ENCODE measurements around the gene XDH. TPM values are rescaled to one million over a fixed set of nuclear protein-coding genes. Genes with fewer than 3 reads are reported as not detected.

Gene XDH
- total and polyA plus RNA-seq, 9 donors = 0.12 to 0.13 TPM; not detected in 7

- intact Hi-C loops (cut with DNase I) = no loop called here
- Histone ChIP-seq H3K36me3 (no peaks in the 10 kb centered on the region), H3K27me3 (no peaks in the 10 kb centered on the region), H3K9me3 (no peaks in the 10 kb centered on the region), H3K4me1 (ENCODE audit: insufficient read depth) (no peaks in the 10 kb centered on the region), H3K27ac (no peak overlapping the region), H3K4me3 (no peak overlapping the region)
- WGBS, 3 donors = 60 to 83% (median 75%) methylated on average over 2 of the region's 2 CpGs
- DNase-seq = no peak
- no peak for TF ChIP-seq POLR2A (IDR thresholded peaks at IDR 0.05)
- TF ChIP-seq EP300 (IDR thresholded peaks at IDR 0.05) = no peak
- no peak for TF ChIP-seq CTCF (IDR thresholded peaks at IDR 0.05)
These were observed 61.4 kb downstream of the XDH start for GRCh38 chr2:31353179-31353578.

- Histone ChIP-seq H3K27me3 (no peaks in the 10 kb centered on the region), H3K4me1 (ENCODE audit: insufficient read depth) (no peaks in the 10 kb centered on the region), H3K36me3 (no peaks in the 10 kb centered on the region), H3K27ac (no peak overlapping the region), H3K4me3 (no peak overlapping the region), H3K9me3 (no peaks in the 10 kb centered on the region)
- no peak for TF ChIP-seq EP300 (IDR thresholded peaks at IDR 0.05)
- TF ChIP-seq POLR2A (IDR thresholded peaks at IDR 0.05) = no peak
- no peak for TF ChIP-seq CTCF (IDR thresholded peaks at IDR 0.05)
- intact Hi-C loops (cut with DNase I) = no loop called here
- DNase-seq = no peak
- 77 to 92% (median 82%) methylated on average over 6 of the region's 6 CpGs for WGBS, 3 donors
These were observed 64.9 kb downstream of the XDH start for GRCh38 chr2:31349684-31350083.

- WGBS, 3 donors = 85 to 91% (median 87%) methylated on average over 7 of the region's 7 CpGs
- H3K4me1 ChIP-seq (ENCODE audit: insufficient read depth) = no peaks in the 10 kb centered on the region
- no peak overlapping the region for H3K4me3 ChIP-seq
- no peaks in the 10 kb centered on the region for H3K27me3 ChIP-seq
- TF ChIP-seq CTCF (IDR thresholded peaks at IDR 0.05) (no peak), POLR2A (IDR thresholded peaks at IDR 0.05) (no peak), EP300 (IDR thresholded peaks at IDR 0.05) (no peak)
- no peaks in the 10 kb centered on the region for H3K9me3 ChIP-seq
- no peak for DNase-seq
- H3K36me3 ChIP-seq = no peaks in the 10 kb centered on the region
- no peak overlapping the region for H3K27ac ChIP-seq
- intact Hi-C loops (cut with DNase I) = no loop called here
These were observed 65.4 kb downstream of the XDH start for GRCh38 chr2:31349160-31349559.

- Histone ChIP-seq H3K36me3 (no peaks in the 10 kb centered on the region), H3K4me3 (no peak overlapping the region), H3K9me3 (no peaks in the 10 kb centered on the region), H3K4me1 (ENCODE audit: insufficient read depth) (no peaks in the 10 kb centered on the region), H3K27ac (no peak overlapping the region), H3K27me3 (no peaks in the 10 kb centered on the region)
- intact Hi-C loops (cut with DNase I) = no loop called here
- no peak for DNase-seq
- WGBS, 3 donors = 80 to 89% (median 84%) methylated on average over 5 of the region's 5 CpGs
- TF ChIP-seq POLR2A (IDR thresholded peaks at IDR 0.05) = no peak
- TF ChIP-seq CTCF (IDR thresholded peaks at IDR 0.05) = no peak
- no peak for TF ChIP-seq EP300 (IDR thresholded peaks at IDR 0.05)
These were observed 65.9 kb downstream of the XDH start for GRCh38 chr2:31348618-31349017.

- Histone ChIP-seq H3K9me3 (no peaks in the 10 kb centered on the region), H3K4me3 (no peak overlapping the region), H3K36me3 (no peaks in the 10 kb centered on the region), H3K4me1 (ENCODE audit: insufficient read depth) (no peaks in the 10 kb centered on the region), H3K27me3 (no peaks in the 10 kb centered on the region), H3K27ac (no peak overlapping the region)
- intact Hi-C loops (cut with DNase I) = no loop called here
- TF ChIP-seq CTCF (IDR thresholded peaks at IDR 0.05) = no peak
- TF ChIP-seq EP300 (IDR thresholded peaks at IDR 0.05) = no peak
- TF ChIP-seq POLR2A (IDR thresholded peaks at IDR 0.05) = no peak
- DNase-seq = no peak
- 66 to 71% (median 70%) methylated on average over 9 of the region's 9 CpGs for WGBS, 3 donors
These were observed 66.8 kb downstream of the XDH start for GRCh38 chr2:31347750-31348149.

Data from ovary (tissue), 9 donors.